Endometrial microvascular endothelial cells (primary cell): Measurements from ENCODE around the gene TSC22D3. TPM values are rescaled to one million over a fixed set of nuclear protein-coding genes. Genes with fewer than 3 reads are reported as not detected.

Experiments used
- in situ Hi-C: cut with HindIII; loops from 2 replicates; pipeline ENCODE4 v1.10.0; 2017; ENCODE audit warnings: low sequenced_read_pairs, low pct_unique_long_range_greater_than_20kb; ENCODE audit errors: inconsistent ontology term
- total RNA-seq: library from RNA; depleted of rRNA; stranded (reverse); fragments of >200 nt; gene quantifications from one replicate; pipeline ENCODE4 v1.2.3, GENCODE V29; 2015; ENCODE audit errors: inconsistent ontology term

TSC22D3 gene
- total RNA-seq, 1 donor from 2014 or later = 24.6 TPM

GRCh38 chrX:107764845-107765608, 10.6 kb downstream of the TSC22D3 start:
- in situ Hi-C loops = no loop called here

DNA sequence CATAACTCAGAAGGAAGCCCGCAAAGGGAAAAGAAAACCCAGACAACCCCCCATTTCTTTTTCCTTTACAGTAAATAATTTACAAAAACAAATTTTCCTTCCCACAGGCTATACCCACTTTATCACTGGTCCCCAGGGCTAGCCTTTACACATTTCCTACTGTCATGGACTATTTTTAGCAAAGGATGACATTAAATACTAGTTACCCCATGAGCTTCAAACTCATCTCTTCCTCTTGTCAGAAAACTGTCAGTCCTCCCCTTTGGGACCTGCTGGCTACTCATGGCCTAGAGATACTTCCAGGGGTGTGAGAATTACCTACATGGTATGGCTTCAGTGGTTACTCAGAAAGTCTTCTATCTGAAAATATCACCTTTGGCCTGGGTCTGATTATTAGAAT, 11.9 kb downstream of the TSC22D3 start:
- in situ Hi-C loops = no loop called here

DNA sequence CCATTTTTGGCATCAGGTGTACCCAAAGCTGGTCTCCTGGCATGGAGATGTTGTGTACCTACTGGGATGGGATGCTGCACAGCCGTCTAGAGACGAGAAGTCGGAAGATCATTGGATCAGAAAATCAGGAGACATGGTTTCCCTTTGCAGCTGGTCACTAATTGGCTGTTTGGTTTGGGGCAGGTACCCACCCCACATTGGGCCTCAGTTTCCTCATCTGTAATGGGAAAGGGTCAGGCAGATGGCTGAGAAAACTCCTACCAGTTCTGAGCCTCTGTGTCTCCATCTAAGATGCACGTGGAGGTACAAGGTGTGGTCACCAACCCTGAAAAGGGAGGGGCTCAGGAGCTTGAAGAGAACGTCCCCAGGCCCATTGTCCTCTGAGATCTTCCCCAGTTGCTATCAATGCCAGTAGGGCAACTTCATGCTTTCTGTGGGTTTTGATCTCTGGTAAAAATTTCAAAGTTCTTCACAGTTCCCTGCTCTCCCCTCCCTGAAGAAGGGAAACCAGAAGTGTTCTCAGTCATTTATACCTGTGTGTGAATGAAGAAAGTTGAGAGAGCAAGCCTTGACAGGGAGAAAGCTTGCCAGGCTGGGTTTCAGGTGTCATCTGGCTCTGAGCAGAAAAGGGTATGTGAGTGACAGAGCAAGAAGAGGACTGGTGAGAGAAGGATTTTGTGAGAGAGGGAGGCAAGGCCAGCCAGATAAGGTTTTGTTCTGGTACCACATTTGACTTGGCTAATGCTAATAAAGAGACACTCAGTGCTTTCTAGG, 15.1 kb downstream of the TSC22D3 start:
- in situ Hi-C loops = no loop called here

- in situ Hi-C loops = no loop called here
Observed at GRCh38 chrX:107758231-107758766, 17.3 kb downstream of the TSC22D3 start.

GRCh38 chrX:107755721-107756120, 19.9 kb downstream of the TSC22D3 start:
- in situ Hi-C loops = no loop called here

GRCh38 chrX:107753187-107753586, 22.4 kb downstream of the TSC22D3 start:
- in situ Hi-C loops = no loop called here

- in situ Hi-C loops = no loop called here
Observed at GRCh38 chrX:107752714-107753113, 22.9 kb downstream of the TSC22D3 start.

- in situ Hi-C loops = no loop called here
Observed at GRCh38 chrX:107752043-107752442, 23.5 kb downstream of the TSC22D3 start.

- in situ Hi-C loops = no loop called here
Observed at GRCh38 chrX:107750861-107751445, 24.6 kb downstream of the TSC22D3 start.

DNA sequence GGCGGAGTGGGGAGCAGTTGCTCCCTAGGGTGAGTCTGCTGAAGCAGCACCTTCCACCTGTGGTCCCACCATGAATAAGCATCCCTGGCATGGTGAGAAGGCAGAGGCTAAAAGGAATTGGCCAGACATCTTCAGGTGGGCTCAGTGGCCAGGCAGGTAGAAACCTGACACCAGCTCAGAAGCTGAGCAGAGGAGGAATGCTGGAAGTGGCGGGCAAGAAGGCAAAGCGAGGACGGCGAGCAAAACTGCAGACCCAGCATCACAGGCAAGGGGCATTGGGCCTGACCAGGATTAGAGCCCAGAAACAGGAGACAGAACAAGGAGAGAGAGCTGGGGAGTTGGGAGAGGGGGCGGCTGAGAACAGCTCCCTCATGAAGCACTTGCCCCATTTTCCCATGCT, 25.3 kb downstream of the TSC22D3 start:
- in situ Hi-C loops = no loop called here

GRCh38 chrX:107748506-107748905, 27.1 kb downstream of the TSC22D3 start:
- in situ Hi-C loops = no loop called here

GRCh38 chrX:107747596-107748161, 27.9 kb downstream of the TSC22D3 start:
- in situ Hi-C loops = no loop called here

- in situ Hi-C loops = no loop called here
Observed at GRCh38 chrX:107744868-107745267, 30.7 kb downstream of the TSC22D3 start.

GRCh38 chrX:107743995-107744394, 31.6 kb downstream of the TSC22D3 start:
- in situ Hi-C loops = no loop called here

GRCh38 chrX:107742700-107743191, 32.8 kb downstream of the TSC22D3 start:
- in situ Hi-C loops = no loop called here

DNA sequence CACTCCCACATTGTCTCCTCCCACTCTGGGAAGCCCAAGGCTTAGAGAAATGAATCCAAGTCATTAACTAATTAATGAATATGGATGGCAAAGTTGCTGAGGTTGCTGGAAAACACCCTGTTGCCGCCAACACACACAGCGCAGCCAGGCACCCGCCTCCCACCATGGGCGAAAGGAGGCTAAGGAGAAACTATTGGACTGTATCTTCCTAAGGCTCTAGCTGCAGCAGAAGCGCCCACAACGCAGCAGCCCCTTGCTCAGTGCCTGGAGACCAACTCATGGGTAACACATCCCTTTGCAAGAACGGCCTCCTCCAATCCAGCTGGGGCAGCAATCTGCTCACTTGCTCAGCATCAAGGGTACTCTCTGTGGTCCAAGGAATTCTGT, 34.2 kb downstream of the TSC22D3 start:
- in situ Hi-C loops = no loop called here

- in situ Hi-C loops = no loop called here
Observed at GRCh38 chrX:107739541-107739940, 36.0 kb downstream of the TSC22D3 start.

GRCh38 chrX:107738768-107739167, 36.8 kb downstream of the TSC22D3 start:
- in situ Hi-C loops = no loop called here

DNA sequence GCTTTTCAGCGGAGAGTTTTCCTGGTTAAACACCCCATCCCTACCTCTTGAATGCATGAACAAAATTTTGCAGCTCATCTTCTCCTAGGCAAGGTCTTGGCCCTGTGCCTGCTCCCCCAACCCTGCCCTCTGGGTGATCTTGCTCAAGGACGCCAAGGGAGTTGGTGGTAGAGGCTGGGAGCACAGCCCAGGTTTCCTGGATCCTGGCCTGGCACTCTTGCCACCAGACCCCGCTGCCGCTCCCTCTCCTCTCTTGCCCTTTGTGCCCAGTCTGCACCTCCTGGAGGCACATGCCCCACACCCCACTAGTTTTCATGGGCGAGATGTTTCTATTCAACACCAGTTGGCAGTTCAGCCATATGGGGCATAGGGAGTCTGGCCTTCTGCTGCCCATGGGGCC, 37.3 kb downstream of the TSC22D3 start:
- in situ Hi-C loops = no loop called here
